Testis (tissue), 3 donors: Measurements from ENCODE around the gene C10orf53. TPM values are rescaled to one million over a fixed set of nuclear protein-coding genes. Genes with fewer than 3 reads are reported as not detected.

Source experiments
- DNase-seq: peaks from one replicate; pipeline ENCODE4 v3.0.0-alpha.2; 2019
- H3K27ac ChIP-seq, 2 donors: fragments of 200-600 bp; sonication (generic); one replicate each; pipeline ENCODE4 v1.5.1; 2019
- H3K27me3 ChIP-seq: fragments of 200-600 bp; sonication (generic); one replicate; pipeline ENCODE4 v1.5.1; 2019
- H3K36me3 ChIP-seq: fragments of 200-600 bp; sonication (generic); one replicate; pipeline ENCODE4 v1.5.1; 2017; ENCODE audit warnings: low read depth; ENCODE audit errors: missing control alignments
- H3K4me1 ChIP-seq: fragments of 200-600 bp; sonication (generic); one replicate; pipeline ENCODE4 v1.5.1; 2019
- H3K4me3 ChIP-seq, 2 donors: fragments of 200-600 bp; sonication (generic); one replicate each; pipeline ENCODE4 v1.5.1; 2017 to 2019
- H3K9me3 ChIP-seq: fragments of 200-600 bp; sonication (generic); one replicate; pipeline ENCODE4 v1.5.1; 2017
- CTCF ChIP-seq, 3 experiments: fragments of 450-650 bp in 2 of 3; fragments of 200-600 bp in 1 of 3; sonication (generic) in 1 of 3; IDR thresholded peaks; one replicate each; pipeline ENCODE4 v1.5.1; 2016 to 2019; ENCODE audit warnings: antibody characterized with exemption in 3 of 3, mild to moderate bottlenecking in 2 of 3, moderate library complexity in 1 of 3
- POLR2A ChIP-seq: fragments of 450-650 bp; IDR thresholded peaks from one replicate; pipeline ENCODE4 v1.6.1; 2017; ENCODE audit warnings: antibody characterized with exemption, mild to moderate bottlenecking, moderate library complexity
- WGBS, 2 donors: methylation state at CpG; one replicate each; pipeline ENCODE4 v1.1.5; 2018; 5-methylcytosine and 5-hydroxymethylcytosine counted together
- intact Hi-C: fragments of 100-400 bp; cut with DNase I; formaldehyde crosslinking; loops from one replicate; pipeline ENCODE4 v1.15.1; 2023; ENCODE audit warnings: low total_unique reads
- polyA plus RNA-seq: library from polyadenylated mRNA; stranded (reverse); fragments of 350-450 nt; fragmentation: Illumina TruSeq; extraction: RNeasy Lipid Tissue Mini Kit (QIAGEN cat#74804); gene quantifications from one replicate; pipeline ENCODE4 v1.2.3, GENCODE V29; 2014; ENCODE audit warnings: low read depth, low replicate concordance; ENCODE audit not compliant: insufficient read depth
- total RNA-seq, 2 donors: library from RNA; depleted of rRNA; stranded (reverse); fragments of >200 nt; gene quantifications; one replicate each; pipeline ENCODE4 v1.2.3, GENCODE V29; 2016

C10orf53 gene
- total and polyA plus RNA-seq, 3 donors from 2014 or later = 14.8 to 139 (median 33.5) TPM

DNA sequence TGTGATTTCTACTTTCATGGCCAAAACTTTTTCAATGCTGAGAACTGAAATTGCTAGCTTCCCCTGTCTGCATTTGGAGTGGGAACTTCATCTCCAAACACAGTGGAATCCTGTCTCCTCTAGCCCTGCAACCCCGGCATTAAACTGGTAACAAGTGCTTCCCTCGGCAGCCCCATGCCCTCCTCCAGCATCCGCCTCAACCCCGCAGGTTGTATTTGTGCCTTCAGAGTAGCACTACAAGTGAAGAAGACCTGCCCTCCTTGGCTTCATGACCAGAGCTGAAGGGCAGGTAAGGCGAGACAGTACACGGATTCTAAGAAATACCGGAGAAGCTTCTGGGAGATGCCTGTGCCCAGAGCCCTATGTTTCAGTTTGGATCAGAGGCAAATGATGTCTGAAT lies 16.9 kb downstream of the C10orf53 start:
- Histone ChIP-seq H3K9me3 (no peaks in the 10 kb centered on the region), H3K4me1 (no peaks in the 10 kb centered on the region), H3K4me3 (no peak overlapping the region), H3K27ac (no peak overlapping the region), H3K36me3 (no peaks in the 10 kb centered on the region), H3K27me3 (no peaks in the 10 kb centered on the region)
- 80 to 87% methylated on average over 7 of the region's 7 CpGs for WGBS, 2 donors
- DNase-seq = no peak
- TF ChIP-seq CTCF (IDR thresholded peaks at IDR 0.05) (no peak), POLR2A (no peak)
- intact Hi-C loops = no loop called here

GRCh38 chr10:49698679-49699078 lies 19.2 kb downstream of the C10orf53 start:
- intact Hi-C loops = no loop called here
- H3K9me3 ChIP-seq = no peaks in the 10 kb centered on the region
- no peak for DNase-seq
- no peak overlapping the region for H3K4me3 ChIP-seq
- H3K27ac ChIP-seq = no peak overlapping the region
- no peaks in the 10 kb centered on the region for H3K36me3 ChIP-seq
- TF ChIP-seq POLR2A = no peak
- TF ChIP-seq CTCF (IDR thresholded peaks at IDR 0.05) = no peak
- no peaks in the 10 kb centered on the region for H3K4me1 ChIP-seq
- H3K27me3 ChIP-seq = no peaks in the 10 kb centered on the region
- WGBS, 2 donors = 74 to 75% methylated on average over 7 to 9 of the region's 9 CpGs

- intact Hi-C loops = no loop called here
Measured at GRCh38 chr10:49700211-49700610, 20.8 kb downstream of the C10orf53 start.

DNA sequence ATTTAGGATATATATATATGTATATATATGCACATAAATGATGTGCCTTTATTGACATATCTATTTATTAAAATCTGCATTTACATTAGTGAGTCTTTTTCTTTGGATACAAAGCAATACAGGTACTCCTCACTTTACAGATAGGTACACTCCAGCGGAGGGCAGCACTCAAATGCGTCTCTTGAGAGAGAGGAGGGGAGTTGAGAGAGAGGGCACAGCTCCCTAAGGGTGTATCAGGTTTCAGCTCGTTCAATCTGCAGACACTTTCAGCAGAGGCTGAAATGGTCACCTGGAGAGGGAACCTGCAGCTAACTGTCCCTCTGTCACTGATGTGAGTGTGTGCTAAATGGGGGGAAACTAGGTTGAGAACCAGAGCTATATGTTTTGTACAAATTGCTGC lies 21.5 kb downstream of the C10orf53 start:
- Histone ChIP-seq H3K9me3 (no peaks in the 10 kb centered on the region), H3K36me3 (no peaks in the 10 kb centered on the region), H3K4me3 (no peak overlapping the region), H3K27ac (no peak overlapping the region), H3K4me1 (no peaks in the 10 kb centered on the region), H3K27me3 (no peaks in the 10 kb centered on the region)
- DNase-seq = no peak
- intact Hi-C loops = no loop called here
- TF ChIP-seq POLR2A = no peak
- TF ChIP-seq CTCF (IDR thresholded peaks at IDR 0.05) = no peak
- WGBS, 2 donors = 15 to 17% methylated on average over 3 of the region's 3 CpGs

More at GRCh38 chr10:49700211-49700610, 20.8 kb downstream of the C10orf53 start:
- no peaks in the 10 kb centered on the region for H3K27me3 ChIP-seq
- no peaks in the 10 kb centered on the region for H3K36me3 ChIP-seq
- no peak overlapping the region for H3K27ac ChIP-seq
- no peak for TF ChIP-seq POLR2A
- no peak for TF ChIP-seq CTCF (IDR thresholded peaks at IDR 0.05)
- 80 to 92% methylated on average over 2 to 3 of the region's 3 CpGs for WGBS, 2 donors
- no peaks in the 10 kb centered on the region for H3K4me1 ChIP-seq
- H3K9me3 ChIP-seq = no peaks in the 10 kb centered on the region
- DNase-seq = no peak
- H3K4me3 ChIP-seq = no peak overlapping the region

GRCh38 chr10:49707585-49707984 lies 28.1 kb downstream of the C10orf53 start:
- Histone ChIP-seq H3K4me1 (no peaks in the 10 kb centered on the region), H3K4me3 (no peak overlapping the region), H3K36me3 (no peaks in the 10 kb centered on the region), H3K27ac (no peak overlapping the region), H3K9me3 (no peaks in the 10 kb centered on the region), H3K27me3 (no peaks in the 10 kb centered on the region)
- WGBS, 2 donors = 74 to 88% methylated on average over 3 of the region's 3 CpGs
- no peak for DNase-seq
- intact Hi-C loops = no loop called here
- TF ChIP-seq POLR2A (no peak), CTCF (IDR thresholded peaks at IDR 0.05) (no peak)
